Thoracic aorta (tissue), 2 donors: ENCODE measurements around the gene PTPRO. TPM values are rescaled to one million over a fixed set of nuclear protein-coding genes. Genes with fewer than 3 reads are reported as not detected.

Experiments used
- ATAC-seq: fragments of 150-250 bp; one replicate; pipeline ENCODE4 v1.8.0; 2017; ENCODE audit warnings: low read depth; ENCODE audit not compliant: insufficient number of reproducible peaks, low FRiP score
- DNase-seq: peaks from one replicate; pipeline ENCODE4 v3.0.0-alpha.2; 2020; ENCODE audit warnings: low spot score
- H3K27ac ChIP-seq, 2 donors: fragments of 200-600 bp; sonication (generic); 1 replicate in 1 of 2; 2 replicates in 1 of 2; pipeline ENCODE4 v1.5.1; 2016; ENCODE audit warnings: mild to moderate bottlenecking in 2 of 2, moderate library complexity in 2 of 2
- H3K27me3 ChIP-seq: fragments of 200-600 bp; sonication (generic); replicated peaks from 2 replicates; pipeline ENCODE4 v1.6.0; 2016; ENCODE audit warnings: mild to moderate bottlenecking; ENCODE audit not compliant: insufficient read depth
- H3K36me3 ChIP-seq: fragments of 200-600 bp; sonication (generic); one replicate; pipeline ENCODE4 v1.5.1; 2016
- H3K4me1 ChIP-seq, 2 donors: fragments of 200-600 bp; sonication (generic); 1 replicate in 1 of 2; 2 replicates in 1 of 2; pipeline versions ENCODE4 v1.5.1 to v1.6.0; 2016; ENCODE audit warnings: low read depth in 2 of 2, mild to moderate bottlenecking in 1 of 2; ENCODE audit not compliant: control insufficient read depth in 1 of 2
- H3K4me3 ChIP-seq: fragments of 200-600 bp; sonication (generic); 2 replicates; pipeline ENCODE4 v1.5.1; 2016; ENCODE audit warnings: mild to moderate bottlenecking
- H3K9me3 ChIP-seq: fragments of 200-600 bp; sonication (generic); 2 replicates; pipeline ENCODE4 v1.5.1; 2016
- total RNA-seq, 2 donors: library from RNA; depleted of rRNA; stranded (reverse); fragments of >200 nt; gene quantifications; one replicate each; pipeline versions ENCODE4 v1.1.0 to v1.2.3, GENCODE V29; 2016
- TF ChIP-seq, protein P1 (sequence below): fragments of 200-600 bp; sonication (generic); IDR thresholded peaks from one replicate; pipeline ENCODE4 v1.5.1; 2019; ENCODE audit warnings: antibody characterized with exemption

The PTPRO gene
- total RNA-seq, 2 donors from 2014 or later, result 11.9 to 19.5 TPM

DNA sequence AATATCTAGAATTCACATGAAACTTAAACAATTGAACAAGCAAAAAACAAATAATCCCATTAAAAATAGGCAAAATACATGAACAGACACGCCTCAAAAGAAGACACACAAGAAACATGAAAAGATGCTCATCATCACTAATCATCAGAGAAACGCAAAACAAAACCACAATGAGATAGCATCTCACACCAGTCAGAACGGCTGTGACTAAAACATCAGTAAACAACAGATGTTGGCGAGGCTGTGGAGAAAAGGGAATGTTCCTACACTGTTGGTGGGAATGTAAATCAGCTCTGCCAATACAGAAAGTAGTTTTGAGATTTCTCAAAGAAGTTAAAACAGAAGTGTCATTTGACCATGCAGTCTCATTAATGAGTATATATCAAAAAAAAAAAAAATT is 121.3 kb downstream of the PTPRO start:
- Histone ChIP-seq H3K36me3 (no peaks in the 10 kb centered on the region), H3K9me3 (no peaks in the 10 kb centered on the region), H3K4me3 (no peak overlapping the region), H3K4me1 (no peaks in the 10 kb centered on the region), H3K27me3 (no peaks in the 10 kb centered on the region), H3K27ac (no peak overlapping the region)
- TF ChIP-seq, protein P1, sequence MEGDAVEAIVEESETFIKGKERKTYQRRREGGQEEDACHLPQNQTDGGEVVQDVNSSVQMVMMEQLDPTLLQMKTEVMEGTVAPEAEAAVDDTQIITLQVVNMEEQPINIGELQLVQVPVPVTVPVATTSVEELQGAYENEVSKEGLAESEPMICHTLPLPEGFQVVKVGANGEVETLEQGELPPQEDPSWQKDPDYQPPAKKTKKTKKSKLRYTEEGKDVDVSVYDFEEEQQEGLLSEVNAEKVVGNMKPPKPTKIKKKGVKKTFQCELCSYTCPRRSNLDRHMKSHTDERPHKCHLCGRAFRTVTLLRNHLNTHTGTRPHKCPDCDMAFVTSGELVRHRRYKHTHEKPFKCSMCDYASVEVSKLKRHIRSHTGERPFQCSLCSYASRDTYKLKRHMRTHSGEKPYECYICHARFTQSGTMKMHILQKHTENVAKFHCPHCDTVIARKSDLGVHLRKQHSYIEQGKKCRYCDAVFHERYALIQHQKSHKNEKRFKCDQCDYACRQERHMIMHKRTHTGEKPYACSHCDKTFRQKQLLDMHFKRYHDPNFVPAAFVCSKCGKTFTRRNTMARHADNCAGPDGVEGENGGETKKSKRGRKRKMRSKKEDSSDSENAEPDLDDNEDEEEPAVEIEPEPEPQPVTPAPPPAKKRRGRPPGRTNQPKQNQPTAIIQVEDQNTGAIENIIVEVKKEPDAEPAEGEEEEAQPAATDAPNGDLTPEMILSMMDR, result no peak
- DNase-seq (no peak), ATAC-seq (no peak)

DNA sequence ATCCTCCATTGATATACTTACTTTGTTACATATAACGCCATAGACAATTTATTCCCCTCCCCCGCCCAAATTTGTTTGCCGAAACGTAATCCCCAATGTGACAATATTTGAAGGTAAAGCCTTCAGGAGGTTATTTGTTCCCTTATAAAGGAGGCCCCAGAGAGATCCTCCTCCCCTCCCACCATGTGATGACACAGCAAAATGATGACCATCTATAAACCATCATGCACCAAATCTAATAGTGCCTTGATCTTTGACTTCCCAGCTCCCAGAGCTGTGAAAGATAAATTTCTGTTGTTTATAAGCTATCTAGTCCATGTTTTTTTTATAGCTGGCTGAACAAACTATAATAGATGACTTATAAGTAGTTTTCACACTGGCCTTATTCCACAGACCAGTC is 122.2 kb downstream of the PTPRO start:
- ATAC-seq (no peak), DNase-seq (no peak)
- TF ChIP-seq, protein P1, result no peak

DNA sequence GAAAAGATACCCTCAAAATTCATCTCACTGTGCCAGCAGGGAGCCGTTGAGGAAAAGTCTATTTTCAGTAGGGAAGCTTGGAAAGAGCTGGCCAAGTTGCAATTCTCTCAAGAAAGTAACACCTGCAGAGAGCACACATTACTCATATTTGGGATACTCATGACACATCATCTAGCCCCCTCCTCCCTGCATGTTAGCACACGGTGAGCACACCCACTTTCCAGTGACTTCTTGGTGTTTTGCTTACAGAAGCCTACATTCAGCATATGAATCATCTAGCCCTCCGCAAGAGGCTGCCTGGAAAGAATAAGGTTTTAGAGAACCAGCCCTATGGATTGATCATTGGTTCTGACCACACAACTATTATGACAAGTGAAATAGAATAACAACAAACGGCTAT is 124.5 kb downstream of the PTPRO start:
- Histone ChIP-seq H3K27me3 (no peaks in the 10 kb centered on the region), H3K4me3 (no peak overlapping the region), H3K9me3 (no peaks in the 10 kb centered on the region), H3K27ac (no peak overlapping the region), H3K36me3 (no peaks in the 10 kb centered on the region), H3K4me1 (no peaks in the 10 kb centered on the region)
- TF ChIP-seq, protein P1, result no peak
- DNase-seq (no peak), ATAC-seq (no peak)

More for the DNA sequence above, 122.2 kb downstream of the PTPRO start:
- no peak overlapping the region for H3K4me3 ChIP-seq
- H3K27ac ChIP-seq, result no peak overlapping the region
- H3K36me3 ChIP-seq, result no peaks in the 10 kb centered on the region
- H3K27me3 ChIP-seq, result no peaks in the 10 kb centered on the region
- no peaks in the 10 kb centered on the region for H3K4me1 ChIP-seq
- H3K9me3 ChIP-seq, result no peaks in the 10 kb centered on the region

DNA sequence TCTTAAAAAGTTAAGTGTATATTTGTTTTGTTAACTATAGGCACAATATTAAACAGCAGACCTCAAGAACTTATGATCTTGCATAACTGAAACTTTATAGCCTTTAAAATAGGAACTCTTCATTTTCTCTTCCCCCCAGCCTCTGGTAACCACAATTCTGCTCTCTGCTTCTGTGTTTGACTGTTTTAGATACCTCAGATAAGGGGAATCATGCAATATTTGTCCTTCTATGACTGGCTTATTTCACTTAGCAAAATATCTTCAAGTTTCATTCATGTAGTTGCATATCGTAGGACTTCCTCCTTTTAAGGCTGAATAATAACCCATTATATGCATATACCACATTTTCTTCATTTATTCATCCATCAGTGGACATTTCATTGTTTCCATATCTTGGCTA is 131.3 kb downstream of the PTPRO start:
- ATAC-seq, result no peak
- H3K9me3 ChIP-seq, result peaks cover 10% of the 10 kb centered on the region
- no peaks in the 10 kb centered on the region for H3K4me1 ChIP-seq
- no peaks in the 10 kb centered on the region for H3K36me3 ChIP-seq
- no peaks in the 10 kb centered on the region for H3K27me3 ChIP-seq
- H3K4me3 ChIP-seq, result no peak overlapping the region
- DNase-seq, result no peak
- H3K27ac ChIP-seq, result no peak overlapping the region
- TF ChIP-seq, protein P1, result no peak

DNA sequence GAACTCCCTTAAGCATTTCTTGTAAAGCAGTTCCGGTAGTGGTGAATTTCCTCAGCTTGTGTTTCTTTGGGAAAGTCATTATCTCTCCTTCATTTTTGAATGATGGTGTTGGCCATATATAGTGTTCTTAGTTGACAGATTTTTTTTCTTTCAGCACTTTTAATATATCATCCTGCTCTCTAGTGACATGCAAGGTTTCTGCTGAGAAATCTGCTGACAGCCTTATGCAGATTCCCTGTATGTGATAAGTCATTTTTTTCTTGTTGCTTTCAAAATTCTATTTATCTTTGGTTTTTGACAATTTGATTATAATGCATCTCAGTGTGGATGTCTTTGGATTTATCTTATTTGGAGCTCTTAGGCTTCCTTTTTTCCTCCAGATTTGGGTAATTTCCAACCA is 135.7 kb downstream of the PTPRO start:
- Histone ChIP-seq H3K9me3 (peaks cover 17% of the 10 kb centered on the region), H3K27ac (no peak overlapping the region), H3K36me3 (no peaks in the 10 kb centered on the region), H3K4me3 (no peak overlapping the region), H3K4me1 (no peaks in the 10 kb centered on the region), H3K27me3 (no peaks in the 10 kb centered on the region)
- TF ChIP-seq, protein P1, result no peak
- DNase-seq (no peak), ATAC-seq (no peak)
